ENCODE measurements around the gene EMP2. TPM values are rescaled to one million over a fixed set of nuclear protein-coding genes. Genes with fewer than 3 reads are reported as not detected.

Gene EMP2
- 18.3 to 27.7 TPM (median 25.3 TPM) in 5 replicates for total RNA-seq (2022; extraction: Qiagen RNA extraction; ENCODE audit: low read depth)

GRCh38 chr16:10579965-10580882 is at the start of gene EMP2:
EMP2 (minus strand) TSS chr16:10580598; CDS start chr16:10547617, 32,981 bp downstream.

Other genes with a start within 250 kb of the EMP2 start
- 9.7 to 15.3 TPM (median 11.0 TPM) in 5 replicates for gene ATF7IP2, start 194.5 kb downstream of the EMP2 start, total RNA-seq (2022; extraction: Qiagen RNA extraction; ENCODE audit: low read depth)
- gene TEKT5, start 114.3 kb upstream of the EMP2 start, total RNA-seq (2022; extraction: Qiagen RNA extraction; ENCODE audit: low read depth) = 0.09 to 0.19 TPM in 2 of 5 replicates, not detected in the others
- gene NUBP1, start 163.2 kb upstream of the EMP2 start, total RNA-seq (2022; extraction: Qiagen RNA extraction; ENCODE audit: low read depth) = 42.7 to 53.8 TPM (median 44.4 TPM) in 5 replicates
- gene TVP23A, start 238.2 kb upstream of the EMP2 start, total RNA-seq (2022; extraction: Qiagen RNA extraction; ENCODE audit: low read depth) = 0.02 to 0.09 TPM (median 0.04 TPM) in 4 of 5 replicates, not detected in the other